Left forelimb (tissue), 1 donor: ENCODE measurements around the gene ZNF326.
"Not testable (repeated sequence)": the region's sequence is repeated elsewhere in the genome, so short reads cannot be mapped to it uniquely, and the experiment has no call there.

Experiments used
- DNase-seq: peaks from one replicate; pipeline ENCODE4 v3.0.0-alpha.2; 2018; ENCODE audit warnings: low spot score

The ZNF326 gene

GRCh38 chr1:89996450-89997110 is 1.7 kb downstream of the ZNF326 start:
- no peak for DNase-seq

GRCh38 chr1:89997152-89997551 is 2.2 kb downstream of the ZNF326 start:
- not testable (repeated sequence) for DNase-seq

GRCh38 chr1:89998306-89998705 is 3.4 kb downstream of the ZNF326 start:
- DNase-seq, result no peak

- no peak for DNase-seq
Measured at GRCh38 chr1:89999208-89999607, 4.3 kb downstream of the ZNF326 start.

- no peak for DNase-seq
Measured at GRCh38 chr1:89999628-90000027, 4.7 kb downstream of the ZNF326 start.

- no peak for DNase-seq
Measured at GRCh38 chr1:90000934-90001676, 6.2 kb downstream of the ZNF326 start.

GRCh38 chr1:90007979-90008404 is 13.1 kb downstream of the ZNF326 start:
- no peak for DNase-seq

GRCh38 chr1:90012300-90012699 is 17.4 kb downstream of the ZNF326 start:
- DNase-seq, result no peak

- DNase-seq, result no peak
Measured at GRCh38 chr1:90023691-90024090, 28.8 kb downstream of the ZNF326 start.

GRCh38 chr1:90027281-90027680 is 32.4 kb downstream of the ZNF326 start:
- no peak for DNase-seq

- DNase-seq, result no peak
Measured at GRCh38 chr1:90039652-90040051, 44.7 kb downstream of the ZNF326 start.

GRCh38 chr1:90043586-90043985 is 48.7 kb downstream of the ZNF326 start:
- no peak for DNase-seq

- DNase-seq, result no peak
Measured at GRCh38 chr1:90044346-90044745, 49.4 kb downstream of the ZNF326 start.

- no peak for DNase-seq
Measured at GRCh38 chr1:90045853-90046563, 51.1 kb downstream of the ZNF326 start.

GRCh38 chr1:90046635-90047034 is 51.7 kb downstream of the ZNF326 start:
- DNase-seq, result no peak

- DNase-seq, result no peak
Measured at GRCh38 chr1:90048043-90048442, 53.1 kb downstream of the ZNF326 start.

- not testable (repeated sequence) for DNase-seq
Measured at GRCh38 chr1:90062700-90063643, 68.1 kb downstream of the ZNF326 start.

- not testable (repeated sequence) for DNase-seq
Measured at GRCh38 chr1:90064109-90064508, 69.2 kb downstream of the ZNF326 start.

GRCh38 chr1:90067194-90067931 is 72.5 kb downstream of the ZNF326 start:
- DNase-seq, result no peak

- no peak for DNase-seq
Measured at GRCh38 chr1:90068611-90069280, 73.8 kb downstream of the ZNF326 start.

- DNase-seq, result no peak
Measured at GRCh38 chr1:90074137-90074536, 79.2 kb downstream of the ZNF326 start.
